WTC11 (cell line): ENCODE results near the gene HIPK2.

Source experiments
- CTCF ChIP-seq: fragments of 200-600 bp; IDR thresholded peaks from 2 replicates; pipeline ENCODE4 v1.8.0; 2022; ENCODE audit warnings: antibody characterized with exemption
- ELF4 ChIP-seq: sonication (generic); formaldehyde crosslinking; IDR thresholded peaks from 2 replicates; pipeline ENCODE4 v1.8.1; 2022; ENCODE audit warnings: low read depth, mild to moderate bottlenecking, moderate library complexity, missing genetic modification reagents
- ESRRA ChIP-seq: sonication (generic); formaldehyde crosslinking; IDR thresholded peaks from 2 replicates; pipeline ENCODE4 v1.8.1; 2022; ENCODE audit warnings: mild to moderate bottlenecking, missing genetic modification reagents, borderline replicate concordance
- GABPB1 ChIP-seq: sonication (generic); formaldehyde crosslinking; IDR thresholded peaks from 2 replicates; pipeline ENCODE4 v1.8.1; 2023; ENCODE audit warnings: mild to moderate bottlenecking, missing genetic modification reagents
- JUN ChIP-seq: sonication (generic); formaldehyde crosslinking; IDR thresholded peaks from 2 replicates; pipeline ENCODE4 v1.8.0; 2023; ENCODE audit warnings: mild to moderate bottlenecking, missing genetic modification reagents
- NR1H2 ChIP-seq: sonication (generic); formaldehyde crosslinking; IDR thresholded peaks from 2 replicates; pipeline ENCODE4 v1.9.0; 2021; ENCODE audit warnings: mild to moderate bottlenecking, moderate library complexity, missing genetic modification reagents
- NR2C2 ChIP-seq: sonication (generic); formaldehyde crosslinking; IDR thresholded peaks from 2 replicates; pipeline ENCODE4 v1.8.0; 2022; ENCODE audit warnings: mild to moderate bottlenecking, missing genetic modification reagents
- PREB ChIP-seq: sonication (generic); formaldehyde crosslinking; IDR thresholded peaks from 2 replicates; pipeline ENCODE4 v1.8.1; 2022; ENCODE audit warnings: mild to moderate bottlenecking, missing genetic modification reagents, moderate library complexity, borderline replicate concordance
- SP1 ChIP-seq: sonication (generic); formaldehyde crosslinking; conservative IDR thresholded peaks from 2 replicates; pipeline ENCODE4 v1.8.1; 2022; ENCODE audit warnings: missing genetic modification reagents
- TCF7 ChIP-seq: sonication (generic); formaldehyde crosslinking; IDR thresholded peaks from 2 replicates; pipeline ENCODE4 v1.8.0; 2022; ENCODE audit warnings: mild to moderate bottlenecking, low read depth, missing genetic modification reagents, moderate library complexity
- TEAD4 ChIP-seq: sonication (generic); formaldehyde crosslinking; IDR thresholded peaks from 2 replicates; pipeline ENCODE4 v1.8.0; 2022; ENCODE audit warnings: mild to moderate bottlenecking, missing genetic modification reagents
- ZNF138 ChIP-seq: sonication (generic); formaldehyde crosslinking; conservative IDR thresholded peaks from 2 replicates; pipeline ENCODE4 v1.8.1; 2022; ENCODE audit warnings: mild to moderate bottlenecking, moderate library complexity, missing genetic modification reagents
- ZNF396 ChIP-seq: fragments of 250-450 bp; sonication (Bioruptor Pico); IDR thresholded peaks from 2 replicates; pipeline ENCODE4 v1.8.0; 2021; ENCODE audit warnings: mild to moderate bottlenecking, moderate library complexity, borderline replicate concordance
- ZSCAN18 ChIP-seq: fragments of 250-450 bp; sonication (Bioruptor Pico); IDR thresholded peaks from 2 replicates; pipeline ENCODE4 v2.1.2; 2022; ENCODE audit warnings: mild to moderate bottlenecking, moderate library complexity

DNA sequence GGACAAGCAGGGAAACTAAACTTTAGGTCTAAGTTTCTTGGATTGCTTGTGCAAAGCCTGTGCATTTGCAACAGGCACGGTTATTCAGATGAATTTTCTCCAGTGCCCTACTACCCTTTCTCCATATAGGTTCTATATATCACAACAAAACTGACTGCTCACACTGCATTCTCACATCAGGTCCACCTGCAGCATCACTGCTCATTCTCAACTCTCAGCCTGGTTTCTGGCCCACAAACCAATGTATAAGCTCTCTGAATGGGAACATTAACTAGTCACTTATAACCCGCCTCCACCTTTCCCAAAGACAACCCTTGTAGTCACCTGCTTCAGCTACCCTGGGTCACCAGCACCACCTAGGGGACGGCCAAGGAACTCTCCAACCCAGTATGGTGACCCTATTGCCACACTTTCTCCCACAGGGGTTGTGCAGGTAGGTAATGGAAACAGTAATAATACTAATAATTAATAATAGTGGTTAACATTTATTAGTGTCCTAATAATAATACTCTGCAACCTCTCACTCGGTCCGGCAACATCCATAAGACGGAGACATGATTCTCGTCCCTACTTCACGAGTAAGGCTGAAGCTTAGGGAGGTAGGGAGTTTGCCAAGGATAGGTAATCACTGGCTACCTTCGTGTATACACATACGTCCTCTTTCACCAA, 157.0 kb downstream of the HIPK2 start:
- TF ChIP-seq CTCF (peak; percentile 67), TCF7 (CRISPR knock-in tag) (no peak), NR2C2 (CRISPR knock-in tag) (no peak), ESRRA (no peak), ZNF138 (CRISPR knock-in tag) (no peak), GABPB1 (CRISPR knock-in tag) (no peak), SP1 (CRISPR knock-in tag) (no peak), JUN (CRISPR knock-in tag) (no peak), PREB (CRISPR knock-in tag) (no peak), ZSCAN18 (CRISPR knock-in tag) (no peak), ELF4 (no peak), ZNF396 (CRISPR knock-in tag) (no peak), TEAD4 (no peak), NR1H2 (CRISPR knock-in tag) (no peak)
